ENCODE data around the gene EXD3.

EXD3 gene

GRCh38 chr9:137375321-137376058 lies 47.5 kb downstream of the EXD3 start:
- no peak for DNase-seq

- no peak for DNase-seq
Observed at GRCh38 chr9:137374131-137374845, 48.7 kb downstream of the EXD3 start.

GRCh38 chr9:137373611-137373980 lies 49.4 kb downstream of the EXD3 start:
- DNase-seq: no peak

GRCh38 chr9:137372693-137373610 lies 50.0 kb downstream of the EXD3 start:
- DNase-seq: no peak

GRCh38 chr9:137371946-137372651 lies 50.9 kb downstream of the EXD3 start:
- DNase-seq: no peak

GRCh38 chr9:137371521-137371941 lies 51.4 kb downstream of the EXD3 start:
- DNase-seq: no peak

GRCh38 chr9:137370865-137371520 lies 52.0 kb downstream of the EXD3 start:
- DNase-seq: no peak

GRCh38 chr9:137369911-137370764 lies 52.8 kb downstream of the EXD3 start:
- no peak for DNase-seq

GRCh38 chr9:137369061-137369787 lies 53.7 kb downstream of the EXD3 start:
- DNase-seq: no peak

GRCh38 chr9:137368431-137369035 lies 54.4 kb downstream of the EXD3 start:
- no peak for DNase-seq

GRCh38 chr9:137367506-137368430 lies 55.2 kb downstream of the EXD3 start:
- DNase-seq: no peak

GRCh38 chr9:137366891-137367381 lies 56.0 kb downstream of the EXD3 start:
- no peak for DNase-seq

GRCh38 chr9:137366445-137366810 lies 56.5 kb downstream of the EXD3 start:
- no peak for DNase-seq

GRCh38 chr9:137365552-137366444 lies 57.2 kb downstream of the EXD3 start:
- no peak for DNase-seq

GRCh38 chr9:137365056-137365455 lies 57.9 kb downstream of the EXD3 start:
- no peak for DNase-seq

GRCh38 chr9:137359850-137360249 lies 63.1 kb downstream of the EXD3 start:
- DNase-seq: no peak

GRCh38 chr9:137358126-137358525 lies 64.8 kb downstream of the EXD3 start:
- DNase-seq: no peak

GRCh38 chr9:137357166-137357565 lies 65.8 kb downstream of the EXD3 start:
- no peak for DNase-seq
